ENCODE results near the gene APOL5.

- no peak for TF ChIP-seq POLR2A (IDR thresholded peaks at IDR 0.05)
- TF ChIP-seq CTCF (IDR thresholded peaks at IDR 0.05) = no peak
- no peak for TF ChIP-seq POLR2AphosphoS5 (IDR thresholded peaks at IDR 0.05)
- TF ChIP-seq EP300 (IDR thresholded peaks at IDR 0.05) = no peak
These were observed 57.7 kb downstream of the APOL5 start for GRCh38 chr22:35775339-35775738.

Data from suprapubic skin (tissue), 4 donors.